GM12865 (cell line): Measurements from ENCODE around the gene KHNYN.

ENCODE experiments used
- DNase-seq: peaks from one replicate; pipeline ENCODE4 v3.0.0; 2010; ENCODE audit warnings: low read depth
- H3K4me3 ChIP-seq: 2 replicates; pipeline ENCODE4 v1.5.1; 2011; ENCODE audit warnings: mild to moderate bottlenecking, low read depth, low read length, control low read depth
- CTCF ChIP-seq: IDR thresholded peaks from 2 replicates; pipeline ENCODE4 v1.5.1; 2011; ENCODE audit warnings: low read length, control low read depth, low read depth, inconsistent platforms; ENCODE audit not compliant: insufficient read depth; ENCODE audit errors: missing control alignments

The KHNYN gene

DNA sequence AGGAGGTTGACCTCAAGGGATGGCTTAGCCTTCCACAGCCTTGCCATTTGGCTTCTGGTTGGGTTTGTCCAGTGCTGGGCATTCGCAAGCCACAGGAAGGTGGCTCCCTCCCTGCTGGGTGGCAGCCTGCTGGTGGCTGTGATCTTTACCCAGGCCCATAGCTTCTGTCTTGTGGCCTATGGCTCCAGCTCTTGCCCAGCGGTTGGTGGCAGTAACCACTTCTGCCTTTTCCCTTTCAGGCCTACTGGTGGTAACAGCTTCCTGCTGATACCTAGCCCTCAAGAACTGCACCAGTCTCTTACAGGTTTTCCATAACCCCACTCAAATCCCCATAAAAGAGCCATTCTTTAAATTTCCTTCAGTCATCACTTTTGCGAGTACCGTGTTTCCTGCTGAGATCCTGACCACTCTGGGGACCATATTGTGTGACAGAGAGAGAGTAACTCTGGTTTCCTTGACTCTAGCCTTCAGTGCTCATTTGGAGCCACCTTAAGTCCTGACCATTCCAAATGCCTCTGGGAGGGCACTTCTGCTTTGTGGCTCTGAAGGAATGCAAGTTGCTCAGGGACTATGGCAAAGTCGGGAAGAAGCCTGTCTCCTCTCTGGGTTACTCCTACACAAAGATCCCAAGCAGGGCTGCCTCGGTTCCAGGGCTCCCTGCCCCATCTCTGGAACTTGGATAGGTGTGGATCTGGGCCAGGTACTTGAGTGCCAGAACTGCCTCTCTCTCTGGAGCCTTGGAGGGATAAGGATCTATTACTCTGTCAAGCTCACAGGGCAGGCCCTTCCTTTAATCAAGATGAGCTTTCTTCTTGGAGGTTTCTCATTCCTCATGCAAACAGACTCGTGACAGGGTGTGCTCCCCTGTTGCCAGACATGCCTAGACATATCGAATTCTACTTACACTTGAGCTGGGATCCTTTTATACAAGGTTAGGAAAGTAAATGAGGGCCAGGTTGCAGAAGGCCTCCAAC, 33.9 kb upstream of the KHNYN start:
- TF ChIP-seq CTCF: no peak
- H3K4me3 ChIP-seq: no peak overlapping the region

DNA sequence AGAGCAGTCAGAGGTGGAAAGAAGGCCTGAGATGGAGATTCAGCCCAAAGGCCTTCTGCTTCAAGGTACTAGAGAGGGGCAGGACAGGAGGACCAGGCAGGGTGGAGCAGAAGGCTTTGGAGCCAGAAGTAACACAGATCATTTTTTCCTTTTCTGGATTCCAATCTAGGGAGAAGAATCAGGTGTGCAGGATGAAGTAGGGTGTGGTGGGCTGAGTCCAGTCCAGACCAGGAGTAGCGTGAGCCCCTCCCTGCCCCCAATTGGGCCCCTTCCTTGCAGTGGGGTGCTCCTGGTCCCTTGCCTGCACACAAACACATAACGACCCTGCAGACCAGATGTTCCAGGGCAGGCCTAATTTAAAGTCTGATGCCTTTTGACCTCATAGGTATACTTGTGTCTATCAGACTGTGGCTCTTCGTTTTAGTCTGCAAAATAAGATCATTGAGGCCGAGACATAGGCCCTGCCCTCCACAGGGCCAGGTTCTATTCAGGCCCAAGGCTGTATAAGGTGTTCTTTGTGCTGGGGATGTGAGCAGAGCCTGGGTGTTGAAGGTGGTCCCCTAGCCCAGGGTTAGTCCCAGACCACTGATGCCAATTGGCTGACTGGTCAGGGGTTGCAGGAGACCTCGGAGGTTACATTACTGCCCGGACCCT, 32.0 kb upstream of the KHNYN start:
- no peak overlapping the region for H3K4me3 ChIP-seq
- no peak for DNase-seq
- no peak for TF ChIP-seq CTCF

More for the DNA sequence above, 33.9 kb upstream of the KHNYN start:
- no peak for DNase-seq

- no peak for DNase-seq
- no peak overlapping the region for H3K4me3 ChIP-seq
- TF ChIP-seq CTCF: no peak
Observed at GRCh38 chr14:24398293-24398652, 31.5 kb upstream of the KHNYN start.

- TF ChIP-seq CTCF: no peak
- no peak within 1 kb of the TSS for H3K4me3 ChIP-seq
- no peak for DNase-seq
Observed at GRCh38 chr14:24398653-24399446, 30.9 kb upstream of the KHNYN start, which contains the start of gene NYNRIN. Gene NYNRIN, plus strand, starts transcription at chr14:24399003. Its CDS starts 244 bp downstream, at chr14:24399247.

DNA sequence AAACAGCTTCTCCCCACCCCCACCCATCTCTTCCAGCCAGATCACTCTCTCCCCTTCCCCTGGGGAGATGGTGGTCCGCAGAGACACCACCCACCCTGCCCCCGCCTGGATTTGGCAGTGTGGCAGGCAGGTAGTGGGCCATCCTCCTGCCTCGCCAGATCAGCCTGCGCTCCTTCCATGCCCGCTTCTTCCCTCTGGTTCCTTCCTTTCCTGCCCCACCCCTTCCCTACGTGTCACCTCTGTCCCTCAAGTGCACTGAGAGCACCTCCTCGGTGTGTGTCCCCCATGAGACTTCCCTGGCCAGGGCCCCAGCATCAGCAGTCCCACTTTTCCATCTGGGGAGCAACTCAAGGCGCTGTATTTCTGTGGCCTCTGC, 30.3 kb upstream of the KHNYN start:
- H3K4me3 ChIP-seq: no peak overlapping the region
- no peak for DNase-seq
- TF ChIP-seq CTCF: no peak

DNA sequence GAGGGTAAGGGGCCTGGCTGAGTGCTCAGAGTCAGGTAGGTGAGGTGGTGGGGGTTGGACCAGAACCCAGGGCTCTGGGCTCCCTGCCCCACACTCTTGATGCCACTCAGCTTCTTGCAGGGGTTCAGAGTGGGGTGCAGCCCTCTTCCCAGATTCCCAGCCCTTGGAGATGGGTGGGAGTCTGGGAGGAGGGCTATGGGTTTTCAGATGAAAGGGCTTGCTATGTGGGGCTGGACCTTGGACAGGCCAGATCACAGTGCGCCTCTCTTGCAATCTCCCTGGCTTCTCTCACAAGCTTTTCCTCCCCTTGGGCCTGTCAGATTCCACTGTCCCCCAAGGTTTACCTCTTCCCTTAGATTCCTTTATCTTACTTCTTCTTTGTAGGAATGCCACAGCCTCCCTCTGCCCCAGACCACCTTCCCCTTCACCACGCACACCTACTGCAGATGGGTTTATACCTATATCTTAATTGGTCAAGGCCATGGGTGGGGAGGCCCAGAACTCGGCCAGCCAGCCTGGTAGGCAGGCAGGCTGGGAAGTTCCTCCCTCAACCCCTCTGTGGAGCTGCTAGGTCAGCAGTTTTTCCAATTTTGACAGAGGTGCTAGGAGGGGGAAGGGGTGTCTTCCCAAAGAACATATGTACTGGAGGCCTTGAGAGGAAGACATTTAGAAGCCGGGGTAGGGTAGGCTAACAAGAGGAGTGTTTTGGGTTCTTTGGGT, 29.6 kb upstream of the KHNYN start:
- no peak for TF ChIP-seq CTCF
- no peak for DNase-seq
- no peak overlapping the region for H3K4me3 ChIP-seq
